ENCODE results near the gene LYPD4.

Gene LYPD4

DNA sequence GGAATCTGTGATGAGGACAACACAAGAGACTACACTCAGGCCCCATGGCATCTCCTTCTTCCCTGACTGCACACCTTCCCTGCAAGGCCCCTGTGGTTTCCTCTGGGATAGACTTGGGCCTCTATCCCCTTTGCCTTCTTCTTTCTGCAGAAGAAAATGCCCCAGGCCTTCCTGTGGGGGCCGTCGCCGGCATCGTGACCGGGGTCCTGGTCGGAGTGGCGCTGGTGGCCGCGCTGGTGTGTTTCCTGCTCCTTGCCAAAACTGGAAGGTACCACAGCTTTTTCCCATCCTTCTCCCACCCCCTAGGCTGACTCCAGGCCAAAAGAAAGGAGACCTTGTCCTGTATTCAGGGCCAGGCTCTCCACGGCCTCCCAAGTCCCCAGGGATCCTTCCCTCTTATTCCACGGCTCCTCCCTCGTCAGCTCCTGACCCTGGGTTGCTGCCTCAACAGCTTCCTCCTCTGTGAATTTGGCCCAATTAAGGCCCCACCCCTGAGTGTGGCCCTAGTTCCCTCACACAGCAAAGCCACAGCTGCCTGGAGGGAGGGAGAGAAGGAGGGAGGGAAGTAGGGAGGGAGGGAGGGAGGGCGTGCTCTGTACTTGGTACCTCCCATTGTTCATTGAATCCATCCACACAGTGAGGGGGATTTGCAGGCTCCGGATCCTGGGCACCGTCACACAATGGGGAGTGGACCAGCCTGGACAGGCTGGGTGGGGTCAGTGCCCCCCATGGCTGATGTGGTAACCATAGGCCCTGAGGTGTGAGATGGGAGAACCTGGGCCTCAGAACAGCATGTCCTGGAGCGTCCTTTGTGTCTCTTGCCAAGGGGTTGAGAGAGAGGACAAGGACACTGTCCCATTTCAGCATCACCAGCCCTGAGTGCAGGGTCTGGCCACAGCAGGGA is 35.6 kb downstream of the LYPD4 start:
- no peak for TF ChIP-seq GATA3 (IDR thresholded peaks at IDR 0.05; ENCODE audit: low read depth, low read length)
- no peak for TF ChIP-seq GATA2 (IDR thresholded peaks at IDR 0.05; ENCODE audit: low read depth, low read length)

DNA sequence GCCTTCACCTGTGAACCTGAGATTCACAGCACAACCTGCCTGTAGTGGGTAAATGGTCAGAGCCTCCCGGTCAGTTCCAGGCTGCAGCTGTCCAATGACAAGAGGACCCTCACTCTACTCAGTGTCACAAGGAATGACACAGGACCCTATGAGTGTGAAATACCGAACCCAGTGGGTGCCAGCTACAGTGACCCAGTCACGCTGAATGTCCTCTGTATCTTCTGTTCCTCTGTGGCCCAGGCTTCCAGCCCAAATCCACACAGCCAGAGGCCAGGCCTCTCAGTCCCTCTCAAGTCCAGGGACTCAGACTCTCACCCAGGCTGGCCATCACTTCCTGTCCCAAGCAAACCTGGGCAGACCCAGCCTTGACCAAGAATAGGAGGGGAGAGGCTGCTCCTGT is 37.3 kb downstream of the LYPD4 start:
- TF ChIP-seq GATA3 (IDR thresholded peaks at IDR 0.05; ENCODE audit: low read depth, low read length) (no peak), GATA2 (IDR thresholded peaks at IDR 0.05; ENCODE audit: low read depth, low read length) (no peak)

DNA sequence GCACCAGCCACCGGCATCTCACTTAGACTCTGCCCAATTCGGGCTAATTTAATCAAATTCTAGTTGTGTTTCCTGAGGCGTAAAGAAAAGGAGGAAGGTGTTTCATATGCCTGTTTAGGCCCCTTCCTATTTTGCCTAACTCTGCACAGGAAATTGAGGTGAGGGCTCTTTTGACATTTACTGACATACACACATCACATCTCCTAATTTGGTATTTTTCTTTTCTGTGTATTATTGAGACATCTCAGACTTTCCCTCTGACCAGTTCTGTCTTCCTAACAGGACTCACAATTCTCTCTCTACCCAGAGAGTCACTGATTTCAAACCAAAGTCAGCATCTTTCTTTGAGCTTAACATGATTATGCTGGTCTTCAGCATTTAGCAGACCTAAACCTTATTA is 40.1 kb downstream of the LYPD4 start:
- TF ChIP-seq GATA2 (IDR thresholded peaks at IDR 0.05; ENCODE audit: low read depth, low read length) = no peak
- TF ChIP-seq GATA3 (IDR thresholded peaks at IDR 0.05; ENCODE audit: low read depth, low read length) = no peak

DNA sequence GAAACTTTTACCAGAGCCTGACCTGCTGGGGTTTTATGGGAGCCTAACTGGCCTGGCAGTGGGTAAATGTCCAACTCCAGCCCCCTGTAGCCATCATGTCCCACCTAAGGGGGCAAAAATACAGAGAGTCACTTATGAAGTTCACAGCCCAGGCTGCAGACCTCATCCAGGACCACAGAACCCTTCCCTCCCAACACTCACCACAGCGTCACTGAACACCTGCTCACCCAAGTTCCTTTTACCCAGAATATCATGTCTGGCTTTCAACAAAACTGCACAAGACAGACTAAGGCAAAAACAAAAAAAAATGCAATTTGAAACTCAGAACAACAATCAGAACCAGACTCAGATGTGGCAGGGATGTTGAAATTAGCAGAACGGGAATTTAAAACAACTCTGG is 41.7 kb downstream of the LYPD4 start:
- TF ChIP-seq GATA2 (IDR thresholded peaks at IDR 0.05; ENCODE audit: low read depth, low read length) = no peak
- TF ChIP-seq GATA3 (IDR thresholded peaks at IDR 0.05; ENCODE audit: low read depth, low read length) = no peak

DNA sequence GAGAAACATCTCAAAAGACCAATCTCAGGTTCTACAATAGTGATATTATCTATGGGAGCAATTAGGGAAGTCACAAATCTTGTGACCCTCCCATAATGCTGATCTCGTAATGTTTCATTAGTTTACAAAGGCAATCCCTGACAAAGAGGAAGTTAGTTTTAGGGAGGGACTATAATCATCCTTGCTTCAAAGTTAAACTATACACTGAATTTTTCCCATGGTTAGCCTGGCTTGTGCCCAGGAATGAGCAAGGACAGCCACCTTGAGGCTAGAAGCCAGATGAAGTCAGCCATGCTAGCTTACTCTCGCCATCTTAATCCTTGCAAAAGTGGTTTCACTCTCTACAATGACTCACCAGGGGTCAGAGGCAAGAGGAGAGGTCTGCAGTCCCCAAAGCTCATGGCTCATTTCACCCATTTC is 42.7 kb downstream of the LYPD4 start:
- TF ChIP-seq GATA3 (IDR thresholded peaks at IDR 0.05; ENCODE audit: low read depth, low read length) (no peak), GATA2 (IDR thresholded peaks at IDR 0.05; ENCODE audit: low read depth, low read length) (no peak)

DNA sequence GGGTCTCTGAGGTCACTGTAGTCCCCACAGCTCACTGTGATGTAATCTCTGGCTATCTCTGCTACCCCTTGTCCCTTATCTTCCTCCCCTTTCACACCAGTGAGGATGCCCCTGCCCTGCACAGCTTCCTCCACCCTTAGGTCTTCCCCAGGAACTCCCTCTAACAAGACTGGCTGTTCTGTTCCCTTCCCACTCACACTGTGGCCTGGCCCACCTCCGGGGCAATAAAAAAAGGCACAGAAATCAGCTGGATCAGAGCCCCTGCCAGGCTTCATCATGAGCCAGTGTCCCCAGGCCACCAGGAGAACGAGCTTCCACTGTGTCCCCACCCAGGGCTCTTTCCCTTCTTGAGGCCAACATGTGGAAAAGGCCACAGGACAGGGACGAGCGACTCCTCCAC is 43.5 kb downstream of the LYPD4 start:
- no peak for TF ChIP-seq GATA2 (IDR thresholded peaks at IDR 0.05; ENCODE audit: low read depth, low read length)
- no peak for TF ChIP-seq GATA3 (IDR thresholded peaks at IDR 0.05; ENCODE audit: low read depth, low read length)

DNA sequence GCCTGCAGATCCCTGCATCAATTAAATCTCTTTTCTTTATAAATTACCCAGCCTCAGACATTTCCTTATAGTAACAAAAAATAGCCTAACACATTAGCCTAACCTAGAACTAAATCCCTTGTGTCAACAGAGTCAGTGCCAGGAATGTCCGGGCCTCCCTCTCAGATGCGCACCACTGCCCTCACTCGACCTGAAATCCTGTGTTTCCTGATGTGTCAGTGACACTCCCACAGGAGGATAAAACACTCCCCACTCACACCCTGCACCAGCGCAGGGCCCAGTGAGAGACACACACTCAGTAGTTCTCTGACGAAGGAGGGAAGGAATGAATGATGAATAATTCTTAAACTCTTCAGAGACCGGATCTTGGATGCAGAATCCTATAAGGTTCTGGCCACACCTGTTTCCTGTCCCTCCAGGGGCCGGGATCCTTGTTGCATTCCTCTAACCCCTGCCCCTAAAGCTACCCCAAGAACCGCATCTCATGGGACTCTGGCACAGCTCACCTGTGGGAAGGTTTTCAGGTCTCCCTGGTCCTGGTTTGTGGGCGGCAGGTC is 45.0 kb downstream of the LYPD4 start:
- no peak for TF ChIP-seq GATA2 (IDR thresholded peaks at IDR 0.05; ENCODE audit: low read depth, low read length)
- TF ChIP-seq GATA3 (IDR thresholded peaks at IDR 0.05; ENCODE audit: low read depth, low read length) = no peak

DNA sequence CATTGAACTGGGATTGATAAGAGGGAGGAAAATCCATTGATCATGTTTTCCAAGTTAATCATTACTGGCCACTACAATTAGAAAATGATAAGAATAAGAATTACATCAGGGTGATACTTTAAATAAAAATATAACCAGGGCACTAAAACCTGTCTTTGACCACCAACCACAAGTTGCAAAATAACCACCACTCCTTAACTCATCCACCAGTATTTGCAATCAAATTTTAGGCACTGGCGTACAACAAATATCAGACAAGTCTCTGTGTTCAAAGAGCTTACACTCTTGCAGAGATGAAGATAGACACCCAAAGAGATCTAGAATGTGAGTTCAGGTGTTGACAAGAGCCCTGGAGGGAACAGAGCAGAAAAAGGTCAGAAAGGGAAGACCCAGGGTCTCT is 47.6 kb downstream of the LYPD4 start:
- no peak for TF ChIP-seq GATA3 (IDR thresholded peaks at IDR 0.05; ENCODE audit: low read depth, low read length)
- no peak for TF ChIP-seq GATA2 (IDR thresholded peaks at IDR 0.05; ENCODE audit: low read depth, low read length)

DNA sequence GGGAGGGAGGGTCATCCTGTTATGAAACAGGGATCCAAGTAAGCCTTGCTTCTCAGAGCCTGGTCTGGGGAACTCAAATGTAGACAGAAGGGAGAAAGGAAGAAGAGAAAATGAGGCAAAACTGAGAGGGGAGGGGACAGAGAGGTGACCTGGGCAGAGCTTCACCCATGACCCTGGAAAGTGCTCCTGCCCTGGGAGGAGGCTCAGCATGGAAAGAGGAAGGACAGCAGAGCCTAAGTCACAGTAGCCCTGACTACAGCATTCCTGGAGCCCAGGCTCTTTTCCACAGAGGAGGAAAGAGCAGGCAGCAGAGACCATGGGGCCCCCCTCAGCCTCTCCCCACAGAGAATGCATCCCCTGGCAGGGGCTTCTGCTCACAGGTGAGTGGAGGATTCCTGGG is 48.1 kb downstream of the LYPD4 start, which contains the start of gene CEACAM3:
TSS of gene CEACAM3 (plus strand) at position 226 of the 400 bp plus-strand sequence. CDS start at position 317, 91 bp downstream.
- TF ChIP-seq GATA2 (IDR thresholded peaks at IDR 0.05; ENCODE audit: low read depth, low read length) = no peak
- TF ChIP-seq GATA3 (IDR thresholded peaks at IDR 0.05; ENCODE audit: low read depth, low read length) = no peak

DNA sequence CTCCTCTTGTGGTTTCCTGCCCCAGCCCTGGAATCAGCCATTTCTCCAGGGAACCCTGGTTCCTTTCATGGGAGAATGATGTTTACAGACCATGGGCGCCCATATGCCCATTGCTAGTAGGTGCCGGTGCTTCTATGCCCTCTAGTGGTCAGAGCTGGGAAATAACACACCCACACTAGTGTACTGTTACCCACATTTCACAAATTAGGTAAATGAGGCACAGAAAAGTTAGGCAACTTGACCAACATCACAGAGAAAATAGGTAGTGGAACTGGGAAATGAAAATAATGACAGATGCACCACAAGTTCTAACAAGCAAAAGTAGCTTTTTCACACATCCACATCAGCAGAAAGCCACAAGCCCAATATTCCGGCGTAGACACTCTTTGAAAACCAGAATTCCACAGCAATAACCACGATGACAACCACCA is 49.4 kb downstream of the LYPD4 start:
- no peak for TF ChIP-seq GATA2 (IDR thresholded peaks at IDR 0.05; ENCODE audit: low read depth, low read length)
- no peak for TF ChIP-seq GATA3 (IDR thresholded peaks at IDR 0.05; ENCODE audit: low read depth, low read length)

DNA sequence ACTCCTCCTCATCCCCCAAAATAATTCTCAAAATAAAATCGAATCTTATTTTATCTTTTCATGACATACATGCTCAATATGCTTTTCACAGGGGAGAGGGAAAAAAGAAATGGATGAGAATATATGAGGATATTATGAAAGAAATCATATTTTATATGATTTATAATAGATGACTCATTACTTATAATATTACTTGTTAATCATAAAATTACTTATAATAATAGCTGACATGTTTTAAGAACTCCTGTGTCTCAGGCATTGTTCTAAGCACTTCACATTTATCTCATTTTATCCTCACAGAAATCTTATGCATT is 51.1 kb downstream of the LYPD4 start:
- no peak for TF ChIP-seq GATA3 (IDR thresholded peaks at IDR 0.05; ENCODE audit: low read depth, low read length)
- TF ChIP-seq GATA2 (IDR thresholded peaks at IDR 0.05; ENCODE audit: low read depth, low read length) = no peak

DNA sequence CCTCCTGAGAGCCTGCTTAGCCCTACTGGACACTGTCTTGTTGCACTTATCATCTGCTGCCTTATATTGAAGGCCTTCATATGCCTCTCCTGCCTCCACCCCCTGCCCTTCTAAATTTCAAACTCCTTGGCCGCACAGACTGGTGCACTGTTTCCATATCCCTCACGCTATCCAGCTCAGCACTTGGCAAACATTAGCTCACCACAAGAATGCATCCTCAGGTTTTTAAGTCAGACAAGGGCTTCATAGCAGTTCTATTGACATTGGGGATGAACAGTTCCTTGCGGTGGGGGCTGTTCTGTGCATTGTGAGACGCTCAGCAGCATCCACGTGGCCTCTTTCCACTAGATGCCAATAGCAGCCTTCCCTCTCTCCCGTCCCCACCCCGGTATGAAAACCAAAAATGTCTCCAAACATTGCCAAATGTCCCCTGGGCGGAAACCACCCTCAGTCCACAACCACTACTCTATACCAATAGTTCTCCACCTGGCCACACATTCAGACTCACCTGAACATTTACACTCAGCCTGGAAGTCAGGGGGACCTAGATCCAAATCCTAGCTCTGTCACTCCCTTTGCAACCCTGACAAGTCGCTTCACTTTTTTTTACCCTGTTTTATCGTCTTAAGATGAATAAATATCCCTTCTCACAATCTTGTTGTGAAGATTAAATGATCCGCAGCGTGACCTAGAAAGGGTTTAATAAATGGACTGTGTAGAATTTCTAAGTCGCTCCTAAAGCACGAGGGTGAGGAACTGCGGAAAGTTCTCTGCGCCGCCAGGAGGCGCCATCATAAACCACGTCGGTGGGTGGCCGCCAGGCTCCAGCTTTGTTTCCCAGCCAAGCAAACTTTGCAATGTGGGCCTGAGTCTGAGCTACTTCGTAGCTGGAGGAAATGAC is 51.7 kb downstream of the LYPD4 start:
- no peak for TF ChIP-seq GATA2 (IDR thresholded peaks at IDR 0.05; ENCODE audit: low read depth, low read length)
- TF ChIP-seq GATA3 (IDR thresholded peaks at IDR 0.05; ENCODE audit: low read depth, low read length) = no peak

Measured in SH-SY5Y (cell line).